GM03348 (cell line): ENCODE measurements around the gene ZNF227.
"Not testable (repeated sequence)": the region's sequence is repeated elsewhere in the genome, so short reads cannot be mapped to it uniquely, and the experiment has no call there.

ENCODE experiments used
- DNase-seq: peaks from one replicate; pipeline ENCODE4 v3.0.0; 2012; ENCODE audit warnings: low spot score

ZNF227 gene

DNA sequence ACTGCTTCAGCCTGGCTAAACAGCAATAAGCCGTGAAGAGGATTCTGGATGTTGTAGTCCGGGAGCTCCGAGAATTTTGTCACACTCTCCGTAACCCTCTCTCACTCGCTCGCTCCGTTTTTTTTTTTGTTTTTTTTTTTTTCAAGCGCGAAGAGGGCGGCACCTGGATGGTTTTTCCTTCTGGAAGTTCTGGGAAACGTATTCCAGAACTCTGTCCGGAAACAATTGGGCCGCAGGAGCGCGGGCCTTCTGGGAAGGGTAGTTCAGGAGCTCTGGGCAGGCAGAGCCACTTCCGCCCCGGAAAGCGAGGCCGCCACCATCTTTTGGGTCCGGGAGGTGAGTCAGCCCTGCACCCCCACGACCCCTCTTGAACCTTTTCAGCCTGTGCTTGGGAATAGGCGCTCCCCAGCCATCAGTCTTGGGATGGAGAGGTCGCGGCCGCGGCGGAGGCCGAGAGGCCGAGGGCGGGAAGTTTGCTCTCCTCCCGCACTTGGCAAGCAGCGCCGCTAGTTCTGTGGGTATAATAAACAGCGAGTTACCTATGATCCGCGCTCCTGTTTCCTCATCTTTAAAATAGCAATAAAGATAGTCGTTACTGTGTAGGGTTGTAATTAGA, at the start of gene ZNF227:
ZNF227 (plus strand) TSS at position 283 of the 616 bp plus-strand sequence. CDS start 5,261 bp downstream, outside the sequence.
- DNase-seq: peak; percentile 93

DNA sequence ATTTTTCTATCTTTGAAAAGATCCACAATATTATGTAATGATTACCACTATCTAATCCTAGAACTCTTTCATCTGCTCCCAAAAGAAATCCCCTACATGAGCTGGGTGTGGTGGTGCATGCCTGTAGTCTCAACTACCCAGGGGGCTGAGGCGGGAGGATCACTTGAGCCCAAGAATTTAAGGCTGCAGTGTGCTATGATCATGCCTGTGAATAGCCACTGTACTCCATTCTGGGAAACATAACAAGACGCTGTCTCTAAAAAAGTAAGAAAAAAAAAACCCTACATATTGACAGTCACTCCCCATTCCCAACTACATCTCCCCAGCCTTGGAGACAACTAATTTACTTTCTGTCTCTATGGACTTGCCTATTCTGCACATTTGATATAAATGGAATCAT, 48.5 kb upstream of the ZNF227 start:
- no peak for DNase-seq

DNA sequence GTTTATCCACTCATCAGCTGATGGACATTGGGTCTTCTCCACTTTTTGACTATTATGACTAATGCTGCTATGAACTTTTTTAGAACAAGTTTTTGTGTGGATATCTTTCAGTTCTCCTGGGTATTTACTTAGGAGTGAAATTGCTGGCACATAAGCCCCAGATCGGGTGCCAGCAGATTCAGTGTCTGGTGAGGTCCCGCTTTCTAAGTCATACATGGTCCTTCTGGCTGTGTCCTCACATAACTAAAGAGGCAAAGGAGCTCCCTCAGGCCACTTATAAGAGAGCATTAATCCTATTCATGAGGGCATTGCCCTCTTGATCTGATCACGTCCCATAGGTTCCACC, 48.0 kb upstream of the ZNF227 start:
- no peak for DNase-seq

DNA sequence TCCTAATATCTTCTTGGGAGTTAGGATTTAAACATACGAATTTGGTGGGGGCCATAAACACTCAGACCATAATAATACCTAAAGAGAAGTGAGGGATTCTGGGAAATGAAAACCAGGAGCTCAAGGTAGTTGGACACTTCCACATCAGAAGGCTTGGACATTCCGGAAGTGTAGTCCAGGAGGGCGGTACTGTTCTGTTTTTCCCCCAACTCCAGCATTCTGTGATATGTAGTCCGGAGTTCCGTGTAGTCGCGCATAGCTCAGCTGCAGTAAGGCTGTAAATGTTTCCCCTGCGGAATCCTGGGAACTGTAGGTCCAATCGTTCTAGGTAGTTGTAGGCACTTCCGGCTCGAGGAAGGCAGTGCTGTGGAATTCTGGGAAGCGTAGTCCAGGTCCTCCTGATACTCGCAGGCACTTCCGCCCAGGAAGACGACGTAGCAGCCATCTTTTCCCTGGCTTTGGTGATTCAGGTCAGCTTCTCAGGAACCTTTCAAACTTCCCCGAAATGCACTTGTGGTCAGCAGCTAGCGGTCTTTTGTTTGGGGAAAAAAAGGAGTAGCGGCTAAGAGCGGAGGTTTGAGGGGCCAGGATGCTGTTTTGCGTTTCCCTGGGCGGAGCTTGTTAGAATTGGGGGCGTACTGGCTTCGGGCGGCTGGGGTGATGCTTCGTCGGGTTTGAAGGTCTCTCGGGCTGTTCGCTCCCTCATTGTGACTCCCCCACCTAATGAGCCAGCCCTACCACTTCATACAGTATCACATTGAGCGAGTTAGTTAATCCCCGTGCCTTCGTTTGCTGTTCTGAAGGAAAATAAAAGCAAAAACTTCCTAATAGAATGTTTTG, 47.4 kb upstream of the ZNF227 start, which contains the start of gene ZNF226:
ZNF226 (plus strand) TSS at position 428 of the 840 bp plus-strand sequence. CDS start 4,981 bp downstream, outside the sequence.
- peak; percentile 93 for DNase-seq

DNA sequence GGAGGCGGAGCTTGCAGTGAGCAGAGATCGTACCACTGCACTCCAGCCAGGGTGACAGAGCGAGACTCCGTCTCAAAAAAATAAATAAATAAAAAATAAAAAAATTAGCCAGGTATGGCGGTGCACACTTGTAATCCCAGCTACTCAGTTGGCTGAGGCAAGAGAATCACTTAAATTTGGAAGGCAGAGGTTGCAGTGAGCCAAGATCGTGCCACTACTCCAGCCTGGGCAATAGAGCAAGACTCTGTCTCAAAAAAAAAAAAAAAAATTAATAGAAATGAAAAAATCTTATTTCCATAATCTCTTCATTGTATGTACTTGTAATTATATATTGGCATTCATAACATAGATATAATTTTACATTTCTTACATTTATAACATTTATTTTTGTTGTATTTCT, 41.7 kb upstream of the ZNF227 start:
- DNase-seq: not testable (repeated sequence)

DNA sequence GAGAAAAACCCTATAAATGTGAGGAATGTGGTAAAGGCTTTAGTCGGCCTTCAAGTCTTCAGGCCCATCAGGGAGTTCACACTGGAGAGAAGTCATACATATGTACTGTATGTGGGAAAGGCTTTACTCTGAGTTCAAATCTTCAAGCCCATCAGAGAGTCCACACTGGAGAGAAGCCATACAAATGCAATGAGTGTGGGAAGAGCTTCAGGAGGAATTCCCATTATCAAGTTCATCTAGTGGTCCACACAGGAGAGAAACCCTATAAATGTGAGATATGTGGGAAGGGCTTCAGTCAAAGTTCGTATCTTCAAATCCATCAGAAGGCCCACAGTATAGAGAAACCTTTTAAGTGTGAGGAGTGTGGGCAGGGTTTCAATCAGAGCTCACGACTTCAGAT, 35.7 kb upstream of the ZNF227 start:
- no peak for DNase-seq

DNA sequence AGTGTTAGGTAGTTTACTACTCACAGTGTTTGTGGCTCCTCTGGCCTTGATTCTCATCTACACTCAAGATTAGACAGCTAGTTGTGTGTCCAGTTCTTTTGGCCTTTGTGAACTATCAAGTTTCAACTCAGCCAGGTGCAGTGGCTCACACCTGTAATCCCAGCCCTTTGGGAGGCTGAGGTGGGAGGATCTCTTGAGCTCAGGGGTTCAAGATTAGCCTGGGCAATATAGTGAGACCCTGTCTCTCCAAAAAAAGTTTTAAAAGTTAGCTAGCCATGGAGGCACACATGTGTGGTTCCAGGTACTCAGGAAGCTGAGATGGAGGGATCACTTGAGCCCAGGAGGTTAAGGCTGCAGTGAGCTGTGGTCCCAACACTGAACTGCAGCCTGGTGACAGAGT, 31.4 kb upstream of the ZNF227 start:
- no peak for DNase-seq

DNA sequence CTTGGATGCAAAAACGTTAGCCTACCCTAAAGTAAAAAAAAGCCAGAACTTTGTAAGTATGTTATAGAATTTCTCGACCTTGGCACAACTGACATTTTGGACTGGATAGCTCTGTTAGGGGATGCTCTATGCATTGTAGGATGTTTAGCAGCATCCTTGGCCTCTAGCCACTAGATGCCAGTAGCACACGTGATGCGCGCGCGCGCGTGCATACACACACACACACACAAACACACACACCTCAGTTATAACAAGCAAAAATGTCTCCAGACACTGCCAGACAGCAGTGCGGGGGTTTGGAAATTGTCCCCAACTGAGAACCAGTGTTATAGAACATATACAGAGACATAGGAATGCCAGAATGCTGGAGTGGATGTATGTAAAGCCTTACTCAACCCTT, 30.2 kb upstream of the ZNF227 start:
- no peak for DNase-seq

DNA sequence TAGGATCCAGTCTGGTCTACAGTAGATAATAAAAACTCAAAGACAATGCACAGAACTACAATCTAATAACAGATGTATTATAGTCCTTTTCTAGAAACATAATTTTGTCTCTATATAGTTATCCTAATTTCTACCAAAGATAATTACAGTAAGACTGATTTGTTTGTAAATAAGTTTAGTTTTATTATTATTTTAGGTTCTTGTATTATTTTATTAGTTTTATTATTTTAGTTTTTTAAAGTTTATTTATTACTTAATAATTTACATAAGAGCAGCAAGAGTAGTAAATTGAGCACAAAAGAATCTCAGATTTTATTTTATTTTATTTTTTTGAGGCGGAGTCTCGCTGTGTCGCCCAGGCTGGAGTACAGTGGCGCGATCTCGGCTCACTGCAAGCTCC, 22.3 kb upstream of the ZNF227 start:
- DNase-seq: no peak

DNA sequence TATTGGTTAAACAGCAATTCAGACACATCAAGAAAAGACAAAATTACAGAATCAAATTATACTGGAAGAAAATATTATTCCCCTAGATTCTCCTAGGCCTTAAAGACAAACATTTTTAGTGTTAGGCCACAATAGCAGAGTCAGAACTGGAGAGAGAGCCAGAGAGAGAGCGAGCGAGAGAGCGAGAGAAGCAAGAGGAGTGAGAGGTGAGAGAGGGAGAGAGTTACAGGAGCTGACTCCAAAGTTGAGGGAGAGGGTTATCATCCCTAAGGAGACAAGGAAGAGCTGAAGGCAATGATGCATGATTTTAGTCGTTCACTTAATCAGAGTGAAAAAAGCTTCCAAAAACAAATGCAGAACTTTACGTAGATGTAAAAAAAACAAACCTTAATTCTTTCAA, 20.2 kb upstream of the ZNF227 start:
- no peak for DNase-seq

DNA sequence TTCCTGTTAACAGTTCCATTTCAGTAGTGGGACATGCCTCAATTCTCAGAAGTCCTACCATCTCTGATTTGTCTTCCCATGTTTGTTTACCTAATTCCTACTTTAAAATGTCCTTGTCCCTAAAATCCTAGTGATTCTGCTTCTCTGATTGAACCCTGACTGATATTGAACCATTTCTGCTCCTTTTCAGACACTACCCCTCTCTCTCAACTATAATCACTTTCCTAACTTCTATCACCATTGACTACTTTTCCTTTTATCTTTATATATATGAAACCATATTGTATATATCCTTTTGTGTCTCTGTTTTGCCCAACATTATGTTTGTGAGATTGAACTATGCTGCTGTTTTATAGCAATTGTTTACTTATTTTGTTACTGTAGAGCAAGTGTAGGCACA, 15.6 kb upstream of the ZNF227 start:
- DNase-seq: no peak

DNA sequence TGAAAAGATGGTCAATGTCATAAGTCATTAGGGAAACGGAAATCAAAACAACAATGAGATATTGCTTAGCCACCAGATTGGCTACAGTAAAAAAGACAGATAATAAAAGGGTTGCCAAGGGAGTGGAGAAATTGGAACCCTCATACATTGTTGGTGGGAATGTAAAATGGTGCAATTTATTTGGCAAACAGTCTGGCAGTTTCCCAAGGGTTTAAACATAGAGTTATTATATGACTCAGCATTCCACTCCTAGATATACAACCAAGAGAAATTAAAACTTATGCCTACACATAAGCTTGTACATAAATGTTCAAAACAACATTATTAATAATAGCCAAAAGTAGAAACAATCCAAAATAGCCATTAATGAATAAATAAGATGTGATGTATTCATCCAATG, 9.9 kb upstream of the ZNF227 start:
- no peak for DNase-seq

DNA sequence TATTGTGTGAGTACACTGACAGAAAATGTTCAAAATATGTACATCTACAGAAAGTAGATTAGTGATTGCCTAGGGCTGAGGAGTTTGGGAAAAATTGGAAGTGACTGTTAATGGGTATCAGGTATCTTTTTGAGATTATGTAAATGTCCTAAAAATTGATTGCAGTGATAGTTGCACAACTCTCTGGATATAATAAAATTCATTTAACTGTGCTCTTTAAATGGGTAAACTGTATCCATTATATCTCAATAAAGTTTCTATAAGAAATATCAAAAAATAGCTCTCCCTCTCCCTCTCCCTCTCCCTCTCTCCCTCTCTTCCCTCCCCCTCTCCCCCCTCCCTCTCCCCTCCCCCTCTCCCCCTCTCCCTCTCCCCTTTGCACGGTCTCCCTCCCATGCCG, 9.4 kb upstream of the ZNF227 start:
- no peak for DNase-seq

DNA sequence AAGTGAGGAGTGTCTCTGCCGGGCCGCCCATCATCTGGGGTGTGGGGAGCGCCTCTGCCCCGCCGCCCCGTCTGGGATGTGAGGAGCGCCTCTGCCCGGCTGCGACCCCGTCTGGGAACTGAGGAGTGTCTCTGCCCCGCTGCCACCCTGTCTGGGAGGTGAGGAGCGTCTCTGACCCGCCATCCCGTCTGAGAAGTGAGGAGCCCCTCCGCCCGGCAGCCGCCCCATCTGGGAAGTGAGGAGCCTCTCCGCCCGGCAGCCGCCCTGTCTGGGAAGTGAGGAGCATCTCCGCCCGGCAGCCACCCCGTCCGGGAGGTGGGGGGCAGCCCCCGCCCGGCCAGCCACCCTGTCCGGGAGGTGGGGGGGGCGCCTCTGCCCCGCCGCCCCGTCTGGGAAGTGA, 8.5 kb upstream of the ZNF227 start:
- DNase-seq: not testable (repeated sequence)

DNA sequence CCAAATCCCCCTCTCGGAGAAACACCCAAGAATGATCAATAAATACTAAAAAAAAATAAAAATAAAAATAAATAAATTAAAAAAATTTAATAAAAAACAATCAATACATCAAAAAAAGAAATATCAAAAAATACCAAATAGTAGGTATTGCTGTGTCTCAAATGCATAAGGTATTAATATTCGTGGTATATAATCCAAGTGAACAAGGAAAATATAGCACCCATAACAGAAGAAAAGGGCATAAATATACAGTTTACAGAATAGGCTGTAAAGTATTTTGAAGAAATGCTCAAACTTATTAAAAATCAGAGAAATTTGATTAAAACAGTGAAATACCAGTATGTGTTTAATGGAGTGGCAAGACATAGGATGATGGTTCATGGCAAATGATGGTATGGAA, 7.6 kb upstream of the ZNF227 start:
- DNase-seq: no peak

DNA sequence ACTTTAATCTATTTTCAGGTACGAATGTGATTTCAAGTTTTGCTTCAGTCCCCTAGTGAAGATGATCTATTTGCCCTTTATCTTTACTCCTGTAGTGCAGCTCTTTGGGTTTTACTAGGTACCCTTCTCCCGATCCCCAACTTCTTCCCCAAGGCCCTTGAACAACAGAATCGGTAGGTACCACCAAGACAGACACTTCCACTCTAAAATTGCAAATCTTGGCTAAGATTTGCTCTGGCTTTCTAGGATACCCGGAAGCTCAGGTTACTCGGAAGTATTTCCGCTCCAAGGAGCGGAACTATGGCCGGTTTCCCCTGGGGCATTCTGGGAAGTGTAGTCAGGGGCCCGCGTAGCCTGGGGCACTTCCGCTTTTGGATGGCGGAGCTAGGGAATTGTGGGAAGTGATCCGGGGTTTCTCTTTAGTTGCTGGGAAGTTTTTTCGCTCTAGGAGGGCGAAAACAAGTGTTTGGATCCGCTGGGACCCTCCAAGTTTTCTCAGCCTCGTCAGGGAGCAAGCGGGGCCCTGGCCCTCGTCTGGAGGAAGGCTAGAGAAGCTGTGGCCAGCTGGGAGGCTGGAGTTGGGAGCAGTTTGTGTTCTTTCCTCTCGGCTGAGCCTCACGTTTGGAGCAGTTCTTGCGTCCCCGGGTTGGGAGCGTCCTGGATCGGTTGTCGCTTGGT, 5.1 kb upstream of the ZNF227 start:
- DNase-seq: peak; percentile 94

DNA sequence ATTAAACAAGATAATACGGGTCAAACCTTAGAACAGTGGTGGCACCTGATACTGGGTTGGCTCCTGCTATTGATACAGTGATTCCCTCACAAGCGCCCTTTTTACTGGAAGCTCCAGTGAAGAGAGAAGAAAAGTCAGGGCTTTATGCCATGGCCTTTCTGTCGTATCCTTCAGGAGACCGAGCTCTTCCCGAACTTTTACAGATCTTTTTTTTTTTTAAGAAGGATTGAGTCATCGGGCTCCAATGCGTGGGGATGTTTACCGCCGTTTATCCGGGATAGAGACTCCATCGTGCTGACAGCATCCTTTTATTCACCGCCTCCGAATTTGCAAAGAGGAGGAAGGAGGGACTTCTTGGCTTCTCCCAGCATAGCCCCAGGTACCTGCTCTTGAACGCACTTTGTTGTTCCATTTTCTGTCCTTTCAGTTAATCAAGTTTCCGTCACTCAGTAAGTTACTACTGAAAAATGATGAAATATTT, 574 bp downstream of the ZNF227 start:
- DNase-seq: peak; percentile 45

DNA sequence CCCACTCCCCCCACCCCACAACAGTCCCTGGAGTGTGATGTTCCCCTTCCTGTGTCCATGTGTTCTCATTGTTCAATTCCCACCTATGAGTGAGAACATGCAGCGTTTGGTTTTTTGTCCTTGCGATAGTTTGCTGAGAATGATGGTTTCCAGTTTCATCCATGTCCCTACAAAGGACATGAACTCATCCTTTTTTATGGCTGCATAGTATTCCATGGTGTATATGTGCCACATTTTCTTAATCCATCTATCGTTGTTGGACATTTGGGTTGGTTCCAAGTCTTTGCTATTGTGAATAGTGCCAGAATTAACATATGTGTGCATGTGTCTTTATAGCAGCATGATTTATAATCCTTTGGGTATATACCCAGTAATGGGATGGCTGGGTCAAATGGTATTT, 7.6 kb downstream of the ZNF227 start:
- not testable (repeated sequence) for DNase-seq

DNA sequence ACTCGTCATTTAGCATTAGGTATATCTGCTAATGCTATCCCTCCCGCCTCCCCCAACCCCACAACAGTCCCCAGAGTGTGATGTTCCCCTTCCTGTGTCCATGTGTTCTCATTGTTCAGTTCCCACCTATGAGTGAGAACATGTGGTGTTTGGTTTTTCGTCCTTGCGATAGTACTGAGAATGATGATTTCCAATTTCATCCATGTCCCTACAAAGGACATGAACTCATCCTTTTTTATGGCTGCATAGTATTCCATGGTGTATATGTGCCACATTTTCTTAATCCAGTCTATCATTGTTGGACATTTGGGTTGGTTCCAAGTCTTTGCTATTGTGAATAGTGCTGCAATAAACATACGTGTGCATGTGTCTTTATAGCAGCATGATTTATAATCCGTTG, 8.4 kb downstream of the ZNF227 start:
- DNase-seq: not testable (repeated sequence)

DNA sequence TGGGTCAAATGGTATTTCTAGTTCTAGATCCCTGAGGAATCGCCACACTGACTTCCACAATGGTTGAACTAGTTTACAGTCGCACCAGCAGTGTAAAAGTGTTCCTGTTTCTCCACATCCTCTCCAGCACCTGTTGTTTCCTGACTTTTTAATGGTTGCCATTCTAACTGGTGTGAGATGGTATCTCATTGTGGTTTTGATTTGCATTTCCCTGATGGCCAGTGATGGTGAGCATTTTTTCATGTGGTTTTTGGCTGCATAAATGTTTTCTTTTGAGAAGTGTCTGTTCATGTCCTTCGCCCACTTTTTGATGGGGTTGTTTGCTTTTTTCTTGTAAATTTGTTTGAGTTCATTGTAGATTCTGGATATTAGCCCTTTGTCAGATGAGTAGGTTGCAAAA, 9.0 kb downstream of the ZNF227 start:
- DNase-seq: not testable (repeated sequence)

DNA sequence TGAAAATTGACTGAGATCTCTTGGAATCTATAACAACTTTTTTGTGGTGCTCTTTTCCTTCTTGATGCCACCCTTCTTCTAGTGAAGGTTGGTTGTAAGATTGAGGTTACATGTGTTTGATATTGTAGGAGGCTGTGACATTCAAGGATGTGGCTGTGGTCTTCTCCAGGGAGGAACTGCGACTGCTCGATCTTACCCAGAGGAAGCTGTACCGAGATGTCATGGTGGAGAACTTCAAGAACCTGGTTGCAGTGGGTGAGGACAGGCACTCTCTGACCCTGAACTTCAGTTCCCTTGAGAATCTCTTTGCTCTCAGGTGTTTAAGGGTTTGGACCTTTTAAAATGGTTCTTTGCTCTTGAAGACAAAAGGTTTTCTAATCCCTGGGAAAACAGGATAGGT, 16.0 kb downstream of the ZNF227 start:
- DNase-seq: no peak

DNA sequence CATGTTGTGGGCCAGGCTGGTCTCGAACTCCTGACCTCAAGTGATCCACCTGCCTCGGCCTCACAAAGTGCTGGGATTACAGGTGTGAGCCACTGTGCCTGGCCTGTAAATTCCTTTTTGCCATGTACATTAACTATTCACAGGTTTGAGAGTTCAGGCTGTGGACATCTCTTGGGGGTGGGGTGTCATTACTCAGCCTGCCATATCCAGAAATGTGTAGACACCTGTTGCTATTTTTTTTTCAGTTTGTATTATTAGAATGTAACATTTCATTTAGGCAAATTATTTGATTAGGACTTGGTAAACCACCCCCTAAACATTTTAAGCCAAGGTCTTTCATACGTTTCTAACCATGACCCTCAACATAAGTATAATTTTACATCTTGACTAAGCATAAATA, 20.5 kb downstream of the ZNF227 start:
- no peak for DNase-seq

DNA sequence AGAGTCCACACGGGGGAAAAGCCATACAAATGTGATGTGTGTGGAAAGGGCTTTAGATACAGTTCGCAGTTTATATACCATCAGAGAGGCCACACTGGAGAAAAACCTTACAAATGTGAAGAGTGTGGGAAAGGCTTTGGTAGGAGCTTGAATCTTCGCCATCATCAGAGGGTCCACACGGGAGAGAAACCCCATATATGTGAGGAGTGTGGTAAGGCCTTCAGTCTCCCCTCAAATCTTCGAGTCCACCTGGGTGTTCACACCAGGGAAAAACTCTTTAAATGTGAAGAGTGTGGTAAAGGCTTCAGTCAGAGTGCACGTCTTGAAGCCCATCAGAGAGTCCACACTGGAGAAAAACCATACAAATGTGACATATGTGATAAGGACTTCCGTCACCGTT, 24.1 kb downstream of the ZNF227 start:
- DNase-seq: no peak
